NT2/D1 (cell line): ENCODE data around the gene GPSM1.

Experiments
- SUZ12 ChIP-seq: IDR thresholded peaks from 2 replicates; pipeline ENCODE4 v1.6.1; 2011; ENCODE audit not compliant: insufficient read length, insufficient read depth; ENCODE audit errors: extremely low read depth
- YY1 ChIP-seq: IDR thresholded peaks from 2 replicates; pipeline ENCODE4 v1.6.1; 2011; ENCODE audit not compliant: insufficient read length, insufficient read depth
- ZNF274 ChIP-seq: IDR thresholded peaks from 2 replicates; pipeline ENCODE4 v1.6.1; 2011; ENCODE audit warnings: mild to moderate bottlenecking, low read depth, low read length

DNA sequence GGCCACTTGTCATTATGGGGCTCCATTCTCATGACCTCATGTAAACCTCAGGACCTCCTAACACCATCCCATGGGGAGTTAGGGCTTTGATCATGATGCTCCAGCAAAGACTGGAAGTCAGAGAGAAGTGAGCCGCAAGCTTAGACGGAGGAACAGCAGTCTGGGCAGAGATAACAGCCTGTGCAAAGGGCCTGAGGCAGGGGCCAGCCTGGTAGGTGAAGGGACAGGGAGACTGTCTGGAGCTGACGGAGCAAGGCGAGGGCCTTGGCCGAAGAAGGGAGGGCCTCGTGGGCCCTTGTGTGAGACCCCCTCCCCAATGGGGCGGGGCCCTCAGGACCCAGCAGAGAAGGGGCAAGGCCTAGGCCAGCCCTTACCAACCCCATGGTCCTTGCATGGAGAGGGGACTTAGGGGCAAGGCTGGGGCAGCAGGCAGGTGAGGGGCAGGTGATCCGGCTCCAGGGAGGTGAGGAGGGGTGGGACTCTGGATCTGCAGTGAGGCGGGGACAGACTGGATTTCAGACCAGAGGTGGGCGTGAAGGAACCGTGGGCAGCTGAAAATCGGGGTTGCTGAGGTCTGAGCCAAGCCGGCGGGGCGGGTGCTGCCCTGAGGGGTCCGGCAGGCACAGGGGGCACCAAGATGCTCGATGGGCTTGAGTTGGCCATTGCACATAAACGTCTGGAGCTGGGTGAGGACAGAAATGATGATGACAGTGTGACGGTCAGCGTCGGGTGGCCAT, 17.4 kb downstream of the GPSM1 start:
- no peak for TF ChIP-seq YY1
- TF ChIP-seq SUZ12, result no peak
- no peak for TF ChIP-seq ZNF274
